Suprapubic skin (tissue), 4 donors: ENCODE measurements around the gene SLC37A1.

Experiments used
- CTCF ChIP-seq, 2 donors: fragments of 200-600 bp in 1 of 2; fragments of 450-650 bp in 1 of 2; sonication (generic) in 1 of 2; IDR thresholded peaks; one replicate each; pipeline ENCODE4 v1.5.1; 2016 to 2019; ENCODE audit warnings: antibody characterized with exemption in 2 of 2, mild to moderate bottlenecking in 1 of 2, moderate library complexity in 1 of 2
- EP300 ChIP-seq: sonication (generic); formaldehyde crosslinking; IDR thresholded peaks from one replicate; pipeline ENCODE4 v1.6.1; 2017; ENCODE audit warnings: antibody characterized with exemption
- POLR2AphosphoS5 ChIP-seq, 3 donors: sonication (generic); formaldehyde crosslinking; IDR thresholded peaks; one replicate each; pipeline ENCODE4 v1.6.1; 2017; ENCODE audit warnings: antibody characterized with exemption in 3 of 3

- TF ChIP-seq CTCF (IDR thresholded peaks at IDR 0.05), result no peak
- no peak for TF ChIP-seq EP300
- TF ChIP-seq POLR2AphosphoS5 (IDR thresholded peaks at IDR 0.05), result no peak
Measured at GRCh38 chr21:42618707-42619102, 105.1 kb downstream of the SLC37A1 start.
